Esophagus squamous epithelium (tissue), 5 donors: Measurements from ENCODE around the gene MTARC1. TPM values are rescaled to one million over a fixed set of nuclear protein-coding genes. Genes with fewer than 3 reads are reported as not detected.
A peak's percentile ranks its signal among the peaks of the same experiment; 100 is the strongest.

Source experiments
- DNase-seq: peaks from one replicate; lab custom pipeline; 2025; lab: John Stamatoyannopoulos, UW
- H3K27ac ChIP-seq, 4 donors: fragments of 200-600 bp; sonication (generic); one replicate each; pipeline ENCODE4 v1.5.1; 2016 to 2019; ENCODE audit warnings: mild to moderate bottlenecking in 1 of 4
- H3K27me3 ChIP-seq, 4 donors: fragments of 200-600 bp; sonication (generic); 1 replicate in 3 of 4; 2 replicates in 1 of 4; pipeline versions ENCODE4 v1.5.1 to v1.6.0; 2017 to 2021; ENCODE audit warnings: antibody characterized with exemption in 1 of 4
- H3K36me3 ChIP-seq, 3 donors: fragments of 200-600 bp; sonication (generic); one replicate each; pipeline ENCODE4 v1.5.1; 2016 to 2019
- H3K4me1 ChIP-seq, 3 donors: fragments of 200-600 bp; sonication (generic); one replicate each; pipeline ENCODE4 v1.5.1; 2017 to 2019
- H3K4me3 ChIP-seq, 4 donors: fragments of 200-600 bp; sonication (generic); 1 replicate in 3 of 4; 2 replicates in 1 of 4; pipeline ENCODE4 v1.5.1; 2016 to 2019; ENCODE audit warnings: mild to moderate bottlenecking in 2 of 4, moderate library complexity in 1 of 4
- H3K9me3 ChIP-seq, 3 donors: fragments of 200-600 bp; sonication (generic); one replicate each; pipeline ENCODE4 v1.5.1; 2016 to 2019
- CTCF ChIP-seq, 6 experiments: fragments of 450-650 bp in 4 of 6; fragments of 200-600 bp in 2 of 6; sonication (generic) in 2 of 6; IDR thresholded peaks; one replicate each; pipeline ENCODE4 v1.5.1; 2016 to 2019; ENCODE audit warnings: antibody characterized with exemption in 6 of 6, mild to moderate bottlenecking in 4 of 6, moderate library complexity in 4 of 6
- POLR2A ChIP-seq, 4 donors: fragments of 450-650 bp; IDR thresholded peaks; one replicate each; pipeline ENCODE4 v1.6.1; 2017; ENCODE audit warnings: antibody characterized with exemption in 4 of 4, mild to moderate bottlenecking in 4 of 4, moderate library complexity in 3 of 4
- WGBS, 2 donors: methylation state at CpG; one replicate each; pipeline ENCODE4 v1.1.5; 2018; 5-methylcytosine and 5-hydroxymethylcytosine counted together
- intact Hi-C: fragments of 100-400 bp; cut with DNase I; formaldehyde crosslinking; loops from one replicate; pipeline ENCODE4 v1.15.0; 2022
- total RNA-seq, 4 donors: library from RNA; depleted of rRNA; stranded (reverse); fragments of >200 nt; gene quantifications; one replicate each; pipeline ENCODE4 v1.1.0, GENCODE V29; 2016
- donor health status: DM: yes; HTN: yes; CAD: no.

The MTARC1 gene
- total RNA-seq, result 10 to 100 TPM in 1 of 4 donors, 1 to 10 TPM in 3; 2.3 to 12.2 (median 4.9) TPM

- Histone ChIP-seq H3K4me1 (peaks cover 4 to 45% (median 15%) of the 10 kb centered on the region in 3 donors), H3K36me3 (peaks cover 0 to 11% (median 0%) of the 10 kb centered on the region in 3 donors), H3K27ac (peak within 1 kb of the TSS; percentile 62 to 81 (median 75)), H3K27me3 (peaks cover 0 to 5% (median 0%) of the 10 kb centered on the region in 4 donors), H3K9me3 (no peaks in the 10 kb centered on the region), H3K4me3 (peak within 1 kb of the TSS; percentile 46 to 69 (median 66))
- 3 to 26% methylated on average over 6 to 8 of the region's 56 CpGs for WGBS, 2 donors
- no peak for DNase-seq
- intact Hi-C loops, result no loop called here
- TF ChIP-seq CTCF (IDR thresholded peaks at IDR 0.05) (peak in 2 of 6 experiments; percentile 11 to 33), POLR2A (IDR thresholded peaks at IDR 0.05) (peak in 2 of 4 donors; percentile 11 to 19)
Observed at GRCh38 chr1:220786337-220787068, at the start of gene MTARC1. MTARC1 (plus strand) TSS chr1:220786913; CDS start chr1:220786945, 32 bp downstream.

GRCh38 chr1:220741349-220741748 is 45.4 kb upstream of the MTARC1 start:
- intact Hi-C loops, result no loop called here
- H3K9me3 ChIP-seq, result no peaks in the 10 kb centered on the region
- DNase-seq, result no peak
- peaks cover 0 to 18% (median 0%) of the 10 kb centered on the region in 4 donors for H3K27me3 ChIP-seq
- no peak overlapping the region for H3K4me3 ChIP-seq
- WGBS, 2 donors, result 45 to 53% methylated on average over 2 of the region's 2 CpGs
- no peaks in the 10 kb centered on the region for H3K36me3 ChIP-seq
- H3K4me1 ChIP-seq, result no peaks in the 10 kb centered on the region
- no peak for TF ChIP-seq POLR2A (IDR thresholded peaks at IDR 0.05)
- no peak for TF ChIP-seq CTCF (IDR thresholded peaks at IDR 0.05)
- H3K27ac ChIP-seq, result no peak overlapping the region

- H3K27ac ChIP-seq, result no peak overlapping the region
- no peak overlapping the region for H3K4me3 ChIP-seq
- H3K27me3 ChIP-seq, result peaks cover 0 to 18% (median 0%) of the 10 kb centered on the region in 4 donors
- no peaks in the 10 kb centered on the region for H3K4me1 ChIP-seq
- DNase-seq, result no peak
- WGBS, 2 donors, result 100% methylated on average over 1 of the region's 1 CpG; no CpG with 5 or more reads in 1 of the 2 donors
- H3K36me3 ChIP-seq, result no peaks in the 10 kb centered on the region
- intact Hi-C loops, result no loop called here
- H3K9me3 ChIP-seq, result no peaks in the 10 kb centered on the region
- TF ChIP-seq POLR2A (IDR thresholded peaks at IDR 0.05) (no peak), CTCF (IDR thresholded peaks at IDR 0.05) (no peak)
Observed at GRCh38 chr1:220741825-220742224, 44.9 kb upstream of the MTARC1 start.

GRCh38 chr1:220742520-220742919 is 44.2 kb upstream of the MTARC1 start:
- H3K27ac ChIP-seq, result no peak overlapping the region
- intact Hi-C loops, result no loop called here
- peaks cover 0 to 18% (median 0%) of the 10 kb centered on the region in 4 donors for H3K27me3 ChIP-seq
- peaks cover 3 to 4% (median 3%) of the 10 kb centered on the region in 3 donors for H3K4me1 ChIP-seq
- no peak for DNase-seq
- H3K9me3 ChIP-seq, result no peaks in the 10 kb centered on the region
- H3K36me3 ChIP-seq, result no peaks in the 10 kb centered on the region
- WGBS, 2 donors, result 75 to 83% methylated on average over 3 of the region's 3 CpGs
- no peak overlapping the region for H3K4me3 ChIP-seq
- TF ChIP-seq CTCF (IDR thresholded peaks at IDR 0.05) (no peak), POLR2A (IDR thresholded peaks at IDR 0.05) (no peak)

- Histone ChIP-seq H3K27ac (no peak overlapping the region), H3K27me3 (peaks cover 0 to 18% (median 0%) of the 10 kb centered on the region in 4 donors), H3K9me3 (no peaks in the 10 kb centered on the region), H3K4me1 (peaks cover 14 to 43% (median 15%) of the 10 kb centered on the region in 3 donors), H3K4me3 (no peak overlapping the region), H3K36me3 (no peaks in the 10 kb centered on the region)
- 100% methylated on average over 1 to 2 of the region's 3 CpGs for WGBS, 2 donors
- TF ChIP-seq CTCF (IDR thresholded peaks at IDR 0.05), result no peak
- no peak for TF ChIP-seq POLR2A (IDR thresholded peaks at IDR 0.05)
- intact Hi-C loops, result no loop called here
- DNase-seq, result no peak
Observed at GRCh38 chr1:220746851-220747250, 39.9 kb upstream of the MTARC1 start.
